Stimulated activated naive CD4-positive, alpha-beta T cell (primary cell): ENCODE data around the gene RIPOR3.
"Not testable (repeated sequence)": the region's sequence is repeated elsewhere in the genome, so short reads cannot be mapped to it uniquely, and the experiment has no call there.

Source experiments
- DNase-seq, 6 experiments: peaks; one replicate each; lab custom pipeline; 2025; lab: John Stamatoyannopoulos, UW

The RIPOR3 gene

DNA sequence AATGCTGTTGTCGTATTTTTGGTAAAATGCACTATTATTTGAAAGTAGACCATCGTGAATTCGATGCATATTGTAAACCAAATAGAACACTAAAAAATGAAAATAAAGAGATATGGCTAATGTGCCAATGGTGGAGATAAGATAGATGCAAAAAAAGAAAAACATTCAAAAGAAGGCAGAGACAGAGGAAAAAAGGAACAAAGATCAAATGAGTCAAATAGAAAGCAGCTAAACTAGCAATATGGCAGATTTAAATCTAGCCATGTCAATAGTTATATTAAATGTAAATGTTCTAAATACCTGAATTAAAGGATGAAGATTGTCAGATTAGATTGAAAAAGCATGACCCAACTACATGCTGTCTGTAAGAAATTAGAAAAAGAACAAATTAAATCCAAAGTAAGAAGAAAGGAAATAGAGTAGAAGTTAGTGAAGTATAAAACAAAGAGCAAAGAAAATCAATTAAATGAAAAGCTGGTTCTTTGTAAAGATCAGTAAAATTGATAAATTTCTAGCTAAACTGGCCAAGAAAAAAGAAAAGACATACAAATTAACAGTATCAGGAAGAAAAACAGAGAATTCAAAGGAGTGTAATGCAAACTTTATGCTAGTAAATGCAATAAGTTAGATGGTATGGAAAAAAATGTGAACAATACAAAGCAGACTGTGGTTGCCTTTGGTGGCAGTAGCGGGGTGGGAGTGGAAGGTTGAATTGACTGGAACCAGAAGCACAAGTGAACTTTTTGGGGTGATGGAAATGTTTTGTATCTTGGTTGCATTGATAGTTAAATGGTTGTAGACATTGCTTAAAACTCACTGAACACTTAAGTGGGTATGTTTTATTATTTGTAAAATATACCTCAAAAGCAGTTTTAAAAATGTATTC, 136.4 kb downstream of the RIPOR3 start:
- DNase-seq: no peak

DNA sequence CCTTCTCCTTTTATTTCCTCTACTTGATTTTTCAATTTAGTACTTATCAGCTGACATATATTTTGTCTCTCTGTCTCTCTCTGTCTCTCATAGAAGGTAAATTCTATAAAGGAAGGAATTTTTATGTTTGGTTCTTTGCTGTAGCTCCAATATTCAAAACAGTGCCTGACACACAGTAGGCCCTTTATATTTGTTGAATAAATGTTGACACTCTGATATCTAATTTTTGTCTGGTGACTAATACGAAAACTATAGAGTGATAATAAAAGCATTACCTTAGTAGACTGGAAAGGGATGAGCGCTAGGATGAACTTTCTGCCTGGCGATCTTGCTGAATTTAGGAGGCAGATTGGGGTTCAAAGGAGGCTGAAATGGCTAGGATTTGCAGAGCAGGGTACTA, 138.4 kb downstream of the RIPOR3 start:
- DNase-seq: no peak

DNA sequence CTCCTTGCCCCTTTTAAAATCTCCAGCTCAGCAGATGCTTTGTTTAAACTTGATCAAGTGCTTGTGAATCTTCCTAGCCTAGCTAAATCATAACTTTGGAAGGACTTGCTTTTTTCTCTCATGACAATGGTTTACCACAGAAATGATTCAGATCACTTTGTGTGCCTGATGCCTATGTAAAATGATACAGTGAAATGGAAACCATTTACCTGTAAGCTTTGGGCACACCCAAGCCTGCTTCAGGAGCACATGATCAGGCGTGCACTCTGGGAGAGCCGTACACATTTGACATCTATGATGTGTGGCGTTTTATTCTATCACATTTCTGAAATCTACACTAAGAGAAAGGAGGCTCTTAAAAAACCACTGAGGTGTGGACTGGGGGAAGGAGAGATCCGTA, 140.1 kb downstream of the RIPOR3 start:
- no peak for DNase-seq

DNA sequence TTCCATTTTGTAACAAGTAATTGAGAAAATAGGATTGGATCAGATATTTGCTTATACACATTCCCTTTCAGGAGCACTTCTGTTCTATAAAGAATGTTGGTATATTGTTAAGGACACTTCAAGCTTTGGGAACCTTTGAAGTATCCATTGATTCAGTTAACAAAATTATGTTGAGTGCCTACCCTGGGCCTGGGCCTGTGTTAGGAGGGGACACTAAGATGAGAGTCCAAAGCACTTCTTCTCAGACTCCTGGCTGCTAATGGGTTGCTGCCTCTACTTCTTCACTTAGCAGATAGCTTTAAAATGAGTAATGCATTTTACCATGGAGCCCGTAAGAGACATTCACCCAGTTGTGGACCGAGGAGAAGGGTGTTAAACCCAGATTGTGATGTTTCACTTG, 140.8 kb downstream of the RIPOR3 start:
- DNase-seq: no peak

DNA sequence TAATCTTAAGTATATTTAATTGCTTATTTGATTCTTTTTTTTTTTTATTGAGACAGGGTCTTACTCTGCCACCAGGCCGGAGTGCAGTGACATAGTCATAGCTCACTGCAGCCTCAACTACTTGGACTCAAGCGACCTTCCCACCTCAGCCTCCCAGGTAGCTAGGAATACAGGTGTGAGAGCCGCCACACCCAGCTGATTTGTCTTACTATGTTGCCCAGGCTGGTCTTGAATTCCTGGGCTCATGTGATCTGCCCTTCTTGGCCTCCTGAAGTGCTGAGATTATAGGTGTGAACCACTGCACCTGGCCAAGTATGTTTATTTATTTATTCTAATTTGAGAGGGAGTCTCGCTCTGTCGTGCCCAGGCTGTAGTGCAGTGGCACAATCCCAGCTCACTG, 142.9 kb downstream of the RIPOR3 start:
- DNase-seq: no peak

DNA sequence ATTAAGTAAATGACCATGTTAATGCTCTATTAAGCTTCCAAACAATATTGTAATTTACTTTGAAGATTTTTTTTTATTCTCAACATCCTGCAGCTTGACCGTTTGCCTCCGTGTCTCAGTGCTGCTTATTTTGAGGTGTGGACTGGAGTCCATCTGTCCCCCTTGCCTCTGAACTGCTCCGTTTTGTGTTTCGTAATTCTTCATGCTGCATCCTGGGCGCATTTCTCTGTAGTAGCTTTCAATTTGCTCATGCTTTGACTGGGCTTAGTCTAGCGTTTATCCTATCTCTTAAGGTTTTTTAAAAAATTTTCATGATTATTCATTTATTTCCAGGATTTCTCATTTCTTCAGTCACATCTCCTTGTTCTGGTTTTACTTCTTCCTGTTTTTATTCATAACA, 143.4 kb downstream of the RIPOR3 start:
- DNase-seq: no peak

DNA sequence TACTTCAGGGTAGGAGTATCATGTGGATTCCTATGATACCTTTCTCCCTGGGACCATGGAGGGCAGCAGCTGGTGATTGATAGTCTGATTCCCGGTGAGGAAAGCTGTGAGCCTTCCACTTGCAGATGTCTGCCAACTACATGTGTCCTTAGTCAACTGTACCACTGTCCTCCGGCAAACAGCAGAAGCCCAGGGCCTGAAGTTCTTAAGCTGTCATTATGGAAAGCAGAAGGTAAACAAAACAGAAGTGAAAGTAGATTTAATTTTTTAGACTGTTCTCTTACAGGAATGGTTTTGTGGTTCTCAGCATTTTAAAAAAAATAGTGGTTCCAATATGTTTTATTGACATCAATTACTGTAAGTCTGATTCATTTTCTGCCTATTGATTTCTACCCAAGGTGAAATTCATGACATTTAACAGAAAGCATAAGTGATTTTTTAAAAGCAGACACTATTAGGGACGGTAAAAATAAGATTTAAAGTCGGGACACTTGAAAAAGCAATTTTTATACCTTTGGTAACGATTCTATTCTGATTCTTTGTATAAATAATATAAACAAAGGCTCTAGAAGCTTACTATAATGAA, 144.5 kb downstream of the RIPOR3 start:
- no peak for DNase-seq

DNA sequence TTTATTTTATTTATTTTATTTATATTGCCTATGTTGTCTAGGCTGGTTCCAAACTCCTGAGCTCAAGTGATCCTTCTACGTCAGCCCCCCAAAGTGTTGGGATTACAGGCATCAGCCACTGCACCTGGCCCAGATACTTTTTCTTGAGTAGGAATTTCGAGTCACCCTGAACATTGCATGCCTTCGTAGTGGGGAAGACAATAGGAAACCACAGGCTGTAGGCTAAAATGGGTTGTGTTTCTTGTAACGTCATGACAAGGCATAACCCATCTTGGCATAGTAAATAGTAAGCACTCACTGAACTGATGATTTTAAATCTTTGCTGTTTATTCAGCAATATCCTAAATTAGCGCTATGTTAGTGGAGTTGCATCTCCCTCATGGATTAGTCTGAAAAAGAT, 146.2 kb downstream of the RIPOR3 start:
- no peak for DNase-seq

DNA sequence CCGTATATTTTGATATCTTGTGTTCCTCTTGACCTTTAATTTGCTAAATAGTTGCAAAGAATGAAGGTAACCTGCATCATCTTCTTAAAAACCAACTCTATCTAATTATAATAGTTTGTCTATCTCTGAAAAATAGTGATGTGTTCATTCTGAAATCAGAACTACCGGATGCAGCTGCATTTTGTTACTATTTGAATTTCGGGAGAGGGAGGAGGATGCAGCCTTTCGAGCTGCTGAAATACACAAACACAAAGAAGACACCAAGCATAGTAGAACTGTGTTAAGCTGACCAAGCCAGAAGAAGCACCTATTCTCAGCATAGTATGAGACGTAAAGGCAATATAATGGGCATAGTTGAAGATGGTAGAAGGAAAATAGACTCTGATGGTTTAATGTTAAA, 148.0 kb downstream of the RIPOR3 start:
- no peak for DNase-seq

DNA sequence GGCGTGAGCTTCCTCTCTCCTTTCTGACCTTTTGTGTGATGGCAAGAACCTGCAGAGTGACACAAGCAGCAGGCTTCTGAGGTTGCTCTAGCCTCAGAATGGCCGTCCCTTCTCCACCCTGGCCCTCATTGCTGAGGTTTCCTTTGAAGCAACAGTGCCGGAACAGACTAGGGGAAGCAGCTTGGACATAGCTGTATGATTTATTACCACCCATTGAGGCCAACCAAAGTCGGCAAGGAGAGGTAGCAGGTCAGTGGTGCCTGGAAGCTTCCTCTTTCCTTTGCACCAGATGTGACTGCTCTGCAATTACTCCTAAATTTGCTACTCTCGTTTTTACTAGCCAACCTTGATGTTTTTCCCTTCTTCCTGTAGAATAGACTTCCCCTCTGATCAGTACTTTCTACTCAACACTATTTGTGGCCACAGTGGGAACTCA, 149.7 kb downstream of the RIPOR3 start:
- no peak for DNase-seq

DNA sequence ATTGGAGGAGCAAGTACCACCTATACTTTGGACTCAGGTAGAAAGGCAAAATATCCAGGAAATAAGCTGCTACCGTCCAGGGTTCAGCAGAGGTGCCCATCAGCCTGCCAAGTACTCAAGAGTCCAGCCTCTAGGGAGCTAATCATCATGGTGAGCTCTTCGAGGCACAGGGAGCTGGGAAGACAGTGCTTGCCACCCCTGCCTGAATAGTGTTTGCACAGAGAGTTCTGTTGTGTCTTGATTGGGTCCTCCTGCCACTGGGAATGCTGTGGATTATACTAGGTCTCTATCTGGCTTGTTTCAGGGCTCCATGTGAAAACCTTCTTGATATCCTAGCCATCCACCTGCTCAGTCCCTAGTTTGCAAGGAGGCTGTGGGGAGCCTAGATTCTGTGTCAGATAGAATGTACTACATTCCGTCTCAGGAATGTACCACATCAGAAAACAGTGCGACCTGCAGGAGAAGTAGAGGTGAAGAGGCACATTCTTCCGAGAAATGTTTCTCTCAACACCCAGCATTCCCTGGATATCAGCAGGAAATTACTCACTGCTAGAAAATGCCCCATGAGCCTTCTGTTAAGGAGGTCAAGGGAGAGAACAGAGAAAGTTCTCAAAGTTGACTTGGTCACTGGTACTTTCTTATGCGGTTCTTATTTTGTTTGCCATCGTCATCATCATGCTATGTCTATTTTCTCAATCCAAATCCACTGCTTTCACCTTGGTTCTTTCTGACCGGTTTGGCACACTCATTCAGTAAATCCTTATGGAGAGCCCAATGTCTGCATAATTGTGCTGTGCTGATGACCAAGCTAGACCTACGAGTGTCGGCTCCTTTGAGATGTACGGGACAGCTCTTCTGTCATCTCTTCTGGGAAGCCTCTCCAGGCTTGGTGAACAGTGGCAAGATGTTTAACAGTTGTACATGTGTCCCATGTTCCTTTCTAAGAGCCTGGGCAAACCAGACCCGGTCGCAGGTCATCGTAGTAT, 150.4 kb downstream of the RIPOR3 start:
- no peak for DNase-seq

DNA sequence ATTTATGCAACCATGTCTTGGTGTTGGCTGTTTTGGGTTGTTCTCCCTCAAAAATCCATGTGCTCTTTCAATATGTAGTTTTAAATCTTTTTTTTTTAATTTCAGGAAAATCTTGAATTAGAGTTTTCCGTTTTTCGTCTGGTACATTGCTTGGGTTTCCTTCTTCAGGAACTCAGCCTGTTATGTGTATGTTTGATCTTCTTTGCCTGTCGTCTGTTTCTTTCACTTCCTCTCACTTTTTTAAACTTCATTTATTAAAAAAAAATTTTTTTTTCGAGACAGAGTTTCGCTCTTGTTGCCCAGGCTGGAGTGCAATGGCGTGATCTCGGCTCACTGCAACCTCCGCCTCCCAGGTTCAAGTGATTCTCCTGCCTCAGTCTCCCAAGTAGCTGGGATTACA, 151.5 kb downstream of the RIPOR3 start:
- not testable (repeated sequence) for DNase-seq

DNA sequence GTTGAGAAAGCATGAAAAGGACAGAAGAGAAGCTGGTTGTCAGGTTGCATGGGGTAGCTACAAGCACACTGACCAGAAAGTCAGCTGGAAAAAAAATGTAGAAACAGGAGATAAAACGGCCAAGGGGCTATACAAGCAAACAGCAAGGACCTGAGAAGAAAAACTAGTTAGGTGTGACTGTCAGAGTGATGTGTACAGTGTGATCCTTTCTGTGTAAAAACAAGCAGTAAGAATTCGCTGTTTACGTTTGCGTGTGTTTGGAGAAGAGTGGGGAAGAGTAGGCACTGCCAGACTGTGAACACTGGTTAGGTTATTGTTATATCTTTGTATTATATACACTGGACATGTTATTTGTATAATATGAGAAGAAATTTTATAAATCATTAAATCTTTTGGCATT, 153.1 kb downstream of the RIPOR3 start:
- DNase-seq: no peak

DNA sequence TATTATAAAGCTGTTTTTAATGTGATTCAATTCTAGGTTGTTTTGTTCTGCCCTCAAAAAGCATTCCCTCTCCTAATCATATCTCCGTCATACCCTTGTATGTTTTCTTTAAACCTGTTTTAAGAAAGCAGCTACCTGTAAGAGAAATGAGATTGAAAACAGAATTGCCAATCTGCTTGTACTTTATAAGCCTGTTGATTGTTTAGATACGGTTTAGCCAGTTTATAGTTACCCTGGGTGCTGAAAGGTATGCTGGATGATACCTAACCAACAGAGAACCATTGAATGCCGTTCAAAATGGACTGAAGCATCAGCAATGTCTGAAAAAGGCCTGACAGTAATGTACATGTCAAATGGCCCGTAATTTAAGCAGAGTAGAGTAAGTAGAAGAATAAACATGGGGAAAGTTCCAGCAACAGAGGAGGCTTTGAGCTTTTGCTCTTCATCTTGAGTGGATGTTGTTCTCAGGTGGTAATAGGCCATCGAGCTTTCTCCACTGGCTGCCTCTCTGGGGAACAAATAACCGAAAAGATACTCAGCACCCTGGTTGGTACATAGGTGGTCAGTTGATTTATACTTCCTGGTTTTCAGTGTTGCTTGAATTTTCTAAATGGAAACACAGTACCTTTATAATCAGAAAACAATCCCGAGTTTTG, 153.7 kb downstream of the RIPOR3 start:
- no peak for DNase-seq

DNA sequence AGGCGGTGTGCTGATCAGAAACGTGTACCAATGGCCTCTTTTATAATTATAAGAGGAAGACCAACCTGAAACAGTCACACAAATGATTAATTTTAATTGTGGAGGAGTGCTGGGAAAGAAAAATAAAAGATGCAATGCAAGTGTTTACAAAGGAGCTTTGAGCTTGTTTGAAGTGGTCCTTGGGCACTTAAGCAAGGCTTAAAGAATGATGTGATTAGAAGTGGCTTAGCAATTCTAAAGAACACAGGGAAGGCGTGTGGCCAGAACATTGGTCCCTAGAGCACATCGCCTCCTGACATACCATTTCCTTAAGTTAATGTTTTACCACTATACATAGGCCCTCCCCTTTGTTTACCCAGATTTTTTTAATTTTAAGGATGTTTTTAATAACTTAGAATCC, 155.0 kb downstream of the RIPOR3 start:
- no peak for DNase-seq
